ENCODE data around the gene MC2R.

DNA sequence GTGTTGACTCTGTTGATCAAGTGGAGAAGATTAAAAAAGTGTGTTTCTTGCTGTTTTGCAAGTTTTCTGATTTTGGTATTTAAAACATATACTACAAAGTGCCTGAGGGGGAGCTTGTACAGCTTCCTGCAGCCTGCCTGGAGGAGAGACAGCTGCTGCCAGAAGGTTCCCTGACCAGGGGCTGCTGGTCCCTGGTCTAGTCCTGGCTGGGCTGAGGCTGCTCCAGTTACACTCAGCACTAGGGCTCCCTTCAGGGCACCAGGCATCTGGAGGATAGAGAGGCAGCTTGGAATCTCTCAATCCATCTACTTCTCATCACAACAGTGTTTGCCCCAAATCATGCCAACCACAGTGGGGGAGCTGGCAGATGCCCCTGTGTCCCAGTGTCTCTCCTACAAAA lies 4.8 kb downstream of the MC2R start:
- TF ChIP-seq POLR2A (IDR thresholded peaks at IDR 0.05), result no peak
- TF ChIP-seq, protein P1, sequence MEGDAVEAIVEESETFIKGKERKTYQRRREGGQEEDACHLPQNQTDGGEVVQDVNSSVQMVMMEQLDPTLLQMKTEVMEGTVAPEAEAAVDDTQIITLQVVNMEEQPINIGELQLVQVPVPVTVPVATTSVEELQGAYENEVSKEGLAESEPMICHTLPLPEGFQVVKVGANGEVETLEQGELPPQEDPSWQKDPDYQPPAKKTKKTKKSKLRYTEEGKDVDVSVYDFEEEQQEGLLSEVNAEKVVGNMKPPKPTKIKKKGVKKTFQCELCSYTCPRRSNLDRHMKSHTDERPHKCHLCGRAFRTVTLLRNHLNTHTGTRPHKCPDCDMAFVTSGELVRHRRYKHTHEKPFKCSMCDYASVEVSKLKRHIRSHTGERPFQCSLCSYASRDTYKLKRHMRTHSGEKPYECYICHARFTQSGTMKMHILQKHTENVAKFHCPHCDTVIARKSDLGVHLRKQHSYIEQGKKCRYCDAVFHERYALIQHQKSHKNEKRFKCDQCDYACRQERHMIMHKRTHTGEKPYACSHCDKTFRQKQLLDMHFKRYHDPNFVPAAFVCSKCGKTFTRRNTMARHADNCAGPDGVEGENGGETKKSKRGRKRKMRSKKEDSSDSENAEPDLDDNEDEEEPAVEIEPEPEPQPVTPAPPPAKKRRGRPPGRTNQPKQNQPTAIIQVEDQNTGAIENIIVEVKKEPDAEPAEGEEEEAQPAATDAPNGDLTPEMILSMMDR (IDR thresholded peaks at IDR 0.05), result no peak

Data from uterus (tissue), 2 donors.